Activated B cell treated with CpG ODN at 0.5 μM for 24 hours (primary cell): ENCODE data around the gene ACTRT2. TPM values are rescaled to one million over a fixed set of nuclear protein-coding genes. Genes with fewer than 3 reads are reported as not detected.

Experiments
- ATAC-seq: fragments of 200-7000 bp; cut with Tn5 transposase; one replicate; pipeline ENCODE4 v1.10.0; 2021; ENCODE audit warnings: low read depth, mild to moderate bottlenecking, moderate library complexity
- CTCF ChIA-PET: fragments of 350-600 bp; sonication (Branson Sonifier 250); formaldehyde crosslinking; loops from one replicate; lab custom pipeline; 2021; ENCODE audit warnings: antibody characterized with exemption; lab: Charles Lee
- POLR2A ChIA-PET: fragments of 350-600 bp; sonication (Branson Sonifier 250); formaldehyde crosslinking; loops from one replicate; lab custom pipeline; 2021; ENCODE audit warnings: antibody characterized with exemption; lab: Charles Lee
- DNase-seq: peaks from one replicate; pipeline ENCODE4 v3.0.0; 2022
- H3K27ac Mint-ChIP-seq: one replicate; pipeline ENCODE4 v1.8.0; 2020; ENCODE audit warnings: mixed read lengths
- H3K27me3 Mint-ChIP-seq: one replicate; pipeline ENCODE4 v1.8.0; 2021; ENCODE audit warnings: mixed read lengths
- H3K36me3 Mint-ChIP-seq: one replicate; pipeline ENCODE4 v1.8.0; 2021; ENCODE audit warnings: low read depth, mixed read lengths
- H3K4me1 Mint-ChIP-seq: one replicate; pipeline ENCODE4 v1.8.0; 2021; ENCODE audit warnings: mixed read lengths
- H3K4me3 Mint-ChIP-seq: one replicate; pipeline ENCODE4 v1.8.0; 2020; ENCODE audit warnings: mild to moderate bottlenecking, mixed read lengths
- H3K9me3 Mint-ChIP-seq: one replicate; pipeline ENCODE4 v1.8.0; 2020; ENCODE audit warnings: mixed read lengths
- CTCF ChIP-seq: fragments of 200-600 bp; IDR thresholded peaks from one replicate; pipeline ENCODE4 v1.8.0; 2022; ENCODE audit warnings: antibody characterized with exemption, mild to moderate bottlenecking
- intact Hi-C: fragments of 100-400 bp; cut with micrococcal nuclease; formaldehyde crosslinking; loops from one replicate; pipeline ENCODE4 v1.15.1; 2024
- total RNA-seq: library from RNA; stranded (reverse); gene quantifications from 2 replicates; pipeline ENCODE4 v1.2.3, GENCODE V29; 2022

ACTRT2 gene
- total RNA-seq, 1 donor from 2014 or later, result not detected

- no peaks in the 10 kb centered on the region for H3K27me3 Mint-ChIP-seq
- H3K4me1 Mint-ChIP-seq, result no peaks in the 10 kb centered on the region
- ChIA-PET POLR2A (no interaction called here), CTCF (no interaction called here)
- no peak overlapping the region for H3K27ac Mint-ChIP-seq
- ATAC-seq (no peak), DNase-seq (peak; percentile 2)
- TF ChIP-seq CTCF, result no peak
- no peak overlapping the region for H3K4me3 Mint-ChIP-seq
- intact Hi-C loops, result no loop called here
- H3K9me3 Mint-ChIP-seq, result no peaks in the 10 kb centered on the region
- H3K36me3 Mint-ChIP-seq, result no peaks in the 10 kb centered on the region
Measured at GRCh38 chr1:3030663-3031381, 9.6 kb downstream of the ACTRT2 start.

- POLR2A ChIA-PET, result no interaction called here
- no peak overlapping the region for H3K4me3 Mint-ChIP-seq
- TF ChIP-seq CTCF, result no peak
- ATAC-seq (no peak), DNase-seq (peak; percentile 12)
- no peaks in the 10 kb centered on the region for H3K9me3 Mint-ChIP-seq
- H3K4me1 Mint-ChIP-seq, result no peaks in the 10 kb centered on the region
- no peak overlapping the region for H3K27ac Mint-ChIP-seq
- intact Hi-C loops, result no loop called here
- H3K36me3 Mint-ChIP-seq, result no peaks in the 10 kb centered on the region
- CTCF ChIA-PET, result no interaction called here
- H3K27me3 Mint-ChIP-seq, result no peaks in the 10 kb centered on the region
Measured at GRCh38 chr1:3031401-3032221, 10.3 kb downstream of the ACTRT2 start.

GRCh38 chr1:3032371-3033039 lies 11.2 kb downstream of the ACTRT2 start:
- DNase-seq, result peak; percentile 9
- CTCF ChIA-PET, result no interaction called here

GRCh38 chr1:3033040-3033789 lies 11.9 kb downstream of the ACTRT2 start:
- Mint-ChIP-seq H3K4me1 (no peaks in the 10 kb centered on the region), H3K36me3 (no peaks in the 10 kb centered on the region), H3K27me3 (no peaks in the 10 kb centered on the region), H3K4me3 (no peak overlapping the region), H3K9me3 (no peaks in the 10 kb centered on the region), H3K27ac (no peak overlapping the region)
- intact Hi-C loops, result no loop called here
- ATAC-seq (no peak), DNase-seq (no peak)
- POLR2A ChIA-PET, result no interaction called here
- no peak for TF ChIP-seq CTCF
- CTCF ChIA-PET, result no interaction called here

More at GRCh38 chr1:3032371-3033039, 11.2 kb downstream of the ACTRT2 start:
- Mint-ChIP-seq H3K27me3 (no peaks in the 10 kb centered on the region), H3K9me3 (no peaks in the 10 kb centered on the region), H3K36me3 (no peaks in the 10 kb centered on the region), H3K27ac (no peak overlapping the region), H3K4me3 (no peak overlapping the region), H3K4me1 (no peaks in the 10 kb centered on the region)
- TF ChIP-seq CTCF, result no peak
- POLR2A ChIA-PET, result no interaction called here
- no peak for ATAC-seq
- intact Hi-C loops, result no loop called here
